Stimulated activated naive CD8-positive, alpha-beta T cell treated with anti-CD3 and anti-CD28 coated beads, Interleukin-15, amount 100 ng/mL, for 72 hours (primary cell): ENCODE data around the gene MYCBPAP.

Experiments
- ATAC-seq: fragments of 150-1000 bp; cut with Tn5 transposase; 2 replicates; pipeline ENCODE4 v1.10.0; 2021; ENCODE audit warnings: mild to moderate bottlenecking, moderate library complexity
- DNase-seq, 2 donors: peaks; one replicate each; pipeline ENCODE4 v3.0.0; 2021 to 2022
- H3K27ac Mint-ChIP-seq, 2 donors: one replicate each; pipeline ENCODE4 v1.8.0; 2022; ENCODE audit warnings: mild to moderate bottlenecking in 2 of 2, mixed read lengths in 2 of 2, moderate library complexity in 2 of 2
- H3K27me3 Mint-ChIP-seq: one replicate; pipeline ENCODE4 v1.8.0; 2022; ENCODE audit warnings: mixed read lengths
- H3K4me1 Mint-ChIP-seq: one replicate; pipeline ENCODE4 v1.8.0; 2022; ENCODE audit warnings: mild to moderate bottlenecking, mixed read lengths
- H3K4me3 Mint-ChIP-seq, 2 donors: one replicate each; pipeline ENCODE4 v1.8.0; 2022; ENCODE audit warnings: mild to moderate bottlenecking in 2 of 2, mixed read lengths in 2 of 2, moderate library complexity in 1 of 2
- H3K9me3 Mint-ChIP-seq, 2 donors: one replicate each; pipeline ENCODE4 v1.8.0; 2022; ENCODE audit warnings: mixed read lengths in 2 of 2

The MYCBPAP gene, protein sequence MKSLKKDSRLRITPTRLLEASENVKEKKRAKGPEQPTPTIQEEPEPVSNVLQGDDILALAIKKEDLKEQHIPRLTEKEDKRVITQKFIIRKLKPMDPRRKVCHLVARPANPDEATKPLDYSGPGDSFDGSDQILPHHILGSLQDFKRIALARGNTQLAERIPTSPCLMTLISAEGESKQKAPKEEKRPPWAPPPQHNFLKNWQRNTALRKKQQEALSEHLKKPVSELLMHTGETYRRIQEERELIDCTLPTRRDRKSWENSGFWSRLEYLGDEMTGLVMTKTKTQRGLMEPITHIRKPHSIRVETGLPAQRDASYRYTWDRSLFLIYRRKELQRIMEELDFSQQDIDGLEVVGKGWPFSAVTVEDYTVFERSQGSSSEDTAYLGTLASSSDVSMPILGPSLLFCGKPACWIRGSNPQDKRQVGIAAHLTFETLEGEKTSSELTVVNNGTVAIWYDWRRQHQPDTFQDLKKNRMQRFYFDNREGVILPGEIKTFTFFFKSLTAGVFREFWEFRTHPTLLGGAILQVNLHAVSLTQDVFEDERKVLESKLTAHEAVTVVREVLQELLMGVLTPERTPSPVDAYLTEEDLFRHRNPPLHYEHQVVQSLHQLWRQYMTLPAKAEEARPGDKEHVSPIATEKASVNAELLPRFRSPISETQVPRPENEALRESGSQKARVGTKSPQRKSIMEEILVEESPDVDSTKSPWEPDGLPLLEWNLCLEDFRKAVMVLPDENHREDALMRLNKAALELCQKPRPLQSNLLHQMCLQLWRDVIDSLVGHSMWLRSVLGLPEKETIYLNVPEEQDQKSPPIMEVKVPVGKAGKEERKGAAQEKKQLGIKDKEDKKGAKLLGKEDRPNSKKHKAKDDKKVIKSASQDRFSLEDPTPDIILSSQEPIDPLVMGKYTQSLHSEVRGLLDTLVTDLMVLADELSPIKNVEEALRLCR

DNA sequence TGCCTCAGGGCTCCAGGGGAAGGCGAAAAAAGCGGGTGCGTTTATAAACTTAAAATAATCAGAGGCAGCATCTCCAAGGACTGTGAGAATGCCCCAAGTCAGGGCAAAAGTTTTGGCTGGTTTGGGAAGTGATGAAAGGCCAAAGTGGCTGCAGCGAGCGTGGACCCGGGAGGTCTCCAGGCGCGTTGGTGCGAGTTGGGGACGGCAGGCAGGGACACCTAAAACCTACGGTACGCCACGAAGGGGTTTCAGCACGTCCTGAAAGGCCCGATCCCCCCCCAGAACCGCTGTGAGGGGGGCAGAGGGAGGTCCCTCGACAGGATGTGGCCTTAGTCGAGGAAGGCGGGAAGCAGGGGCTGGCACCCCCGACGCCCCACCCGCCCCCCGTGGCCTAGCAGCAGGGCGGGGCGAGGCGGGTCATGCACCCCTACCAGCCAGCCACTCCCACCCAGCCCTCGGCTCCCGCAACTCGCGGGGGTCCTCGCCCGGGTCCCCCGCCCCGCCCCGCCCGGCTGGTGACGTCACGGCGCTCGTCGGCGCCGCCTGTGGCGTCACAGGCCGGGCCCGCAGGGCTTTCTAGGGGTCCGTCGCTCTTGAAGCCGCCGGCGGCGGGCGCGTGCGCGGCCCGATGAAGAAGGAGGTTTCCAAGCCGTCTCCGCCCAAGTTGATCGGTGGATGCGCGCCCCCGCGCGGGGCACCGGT, at the start of gene MYCBPAP:
MYCBPAP (plus strand) TSS at position 569 of the 702 bp plus-strand sequence. CDS start 236 bp downstream, outside the sequence.
- ATAC-seq (peak; percentile 78), DNase-seq (peak; percentile 81 to 84)
- no peaks in the 10 kb centered on the region for H3K9me3 Mint-ChIP-seq
- H3K4me1 Mint-ChIP-seq, result peaks cover 64% of the 10 kb centered on the region
- no peaks in the 10 kb centered on the region for H3K27me3 Mint-ChIP-seq
- peak within 1 kb of the TSS; percentile 92 to 94 for H3K27ac Mint-ChIP-seq
- H3K4me3 Mint-ChIP-seq, result peak within 1 kb of the TSS; percentile 95

DNA sequence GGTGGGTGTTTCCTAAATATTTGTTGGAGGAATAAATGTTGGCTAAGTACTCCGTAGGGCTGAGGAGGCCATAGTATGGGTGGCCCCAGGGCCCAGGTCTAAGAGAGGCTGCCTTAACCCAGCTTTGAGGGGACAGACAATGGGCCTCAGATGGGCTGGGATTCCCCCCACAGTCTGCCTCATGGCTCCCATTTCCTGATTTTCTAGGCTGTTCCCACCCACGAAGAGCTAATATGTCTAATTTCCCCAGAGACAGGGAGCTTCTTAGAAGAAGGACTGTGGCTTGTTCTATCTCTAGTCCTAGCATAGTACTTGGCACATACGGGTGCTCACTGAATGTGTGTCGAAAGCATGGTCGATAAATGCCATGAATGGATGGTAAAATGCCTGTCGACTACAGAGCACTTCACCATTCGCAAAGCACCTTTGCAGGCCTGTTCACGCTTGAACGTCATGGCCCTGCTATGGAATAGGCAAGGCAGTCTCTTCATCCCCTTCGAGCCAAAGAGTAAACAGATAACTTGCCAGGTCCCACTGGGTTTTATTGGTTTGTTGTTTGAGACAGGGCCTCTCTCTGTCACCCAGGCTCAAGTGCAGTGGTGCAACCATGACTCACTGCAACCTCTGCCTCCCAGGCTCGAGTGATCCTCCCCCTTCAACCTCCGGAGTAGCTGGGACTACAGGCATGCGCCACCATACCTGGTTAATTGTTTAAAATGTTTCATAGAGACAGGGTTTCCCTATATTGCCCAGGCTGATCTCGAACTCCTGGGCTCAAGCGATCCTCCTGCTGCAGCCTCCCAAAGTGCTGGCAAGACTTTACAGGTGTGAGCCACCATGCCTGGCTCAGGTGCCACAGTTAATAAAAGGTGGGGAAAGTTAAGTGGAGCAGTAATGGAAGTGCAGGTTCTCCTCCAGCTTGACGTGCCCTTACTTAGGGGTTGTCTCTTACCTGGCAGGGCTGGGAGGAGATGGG, 49.2 kb upstream of the MYCBPAP start:
- Mint-ChIP-seq H3K9me3 (no peaks in the 10 kb centered on the region), H3K4me3 (no peak overlapping the region), H3K27me3 (no peaks in the 10 kb centered on the region), H3K4me1 (no peaks in the 10 kb centered on the region), H3K27ac (no peak overlapping the region)
- ATAC-seq (no peak), DNase-seq (no peak)

DNA sequence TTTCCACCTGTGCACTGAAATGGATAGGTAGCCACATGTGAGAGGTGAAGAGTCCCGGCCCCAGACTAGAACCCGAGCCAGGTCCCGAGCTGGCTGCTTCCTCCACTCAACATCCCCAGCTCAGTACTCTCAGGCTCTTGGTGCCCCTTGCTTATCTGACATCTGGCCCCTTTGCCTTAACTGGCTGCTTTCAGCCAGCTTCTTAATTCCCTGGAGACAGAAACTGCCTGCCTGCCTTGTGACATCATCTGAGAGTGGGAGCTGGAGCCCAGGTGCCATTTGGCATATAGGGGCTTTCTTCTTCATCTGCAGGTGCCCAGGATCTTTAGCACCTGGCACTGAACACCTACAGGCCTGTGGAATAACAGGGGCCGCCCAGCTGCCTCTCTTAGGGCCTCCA, 48.5 kb upstream of the MYCBPAP start:
- H3K4me1 Mint-ChIP-seq, result no peaks in the 10 kb centered on the region
- no peak for ATAC-seq
- H3K27ac Mint-ChIP-seq, result peak overlapping the region in 1 of 2 donors; percentile 90
- H3K27me3 Mint-ChIP-seq, result no peaks in the 10 kb centered on the region
- no peaks in the 10 kb centered on the region for H3K9me3 Mint-ChIP-seq
- no peak overlapping the region for H3K4me3 Mint-ChIP-seq
- no peak for DNase-seq

DNA sequence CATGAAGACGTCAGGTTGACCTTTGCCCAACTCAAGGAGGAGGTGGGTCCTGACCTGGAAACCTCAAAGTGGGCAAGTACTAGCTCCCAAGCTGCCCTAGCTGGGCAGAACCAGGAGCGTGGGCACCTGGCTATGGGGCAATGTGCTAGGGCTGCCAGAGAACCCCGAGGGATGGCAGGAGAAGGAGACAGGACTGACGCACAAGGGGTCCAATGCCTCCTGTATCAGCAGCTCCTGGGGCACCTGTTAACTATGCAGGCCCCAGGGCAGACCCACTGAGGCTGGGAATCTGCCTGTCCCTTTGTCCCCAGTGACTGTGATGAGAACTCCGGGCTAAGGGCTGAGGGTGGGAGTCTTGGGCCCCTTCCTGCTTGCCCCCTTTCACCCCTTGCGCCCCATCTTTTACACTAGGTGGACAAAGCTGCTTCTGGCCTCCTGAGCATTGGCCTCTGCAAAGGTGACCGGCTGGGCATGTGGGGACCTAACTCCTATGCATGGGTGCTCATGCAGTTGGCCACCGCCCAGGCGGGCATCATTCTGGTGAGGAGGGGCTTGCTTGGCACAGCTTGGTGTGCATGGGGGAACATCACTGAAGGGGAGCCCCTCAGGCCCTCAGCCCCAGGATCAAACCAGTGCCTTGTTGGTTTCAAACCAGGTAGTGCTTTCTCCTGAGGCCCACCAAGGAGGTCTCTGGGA, 47.3 kb upstream of the MYCBPAP start:
- Mint-ChIP-seq H3K27ac (peak overlapping the region in 1 of 2 donors; percentile 22), H3K27me3 (peaks cover 8% of the 10 kb centered on the region)

DNA sequence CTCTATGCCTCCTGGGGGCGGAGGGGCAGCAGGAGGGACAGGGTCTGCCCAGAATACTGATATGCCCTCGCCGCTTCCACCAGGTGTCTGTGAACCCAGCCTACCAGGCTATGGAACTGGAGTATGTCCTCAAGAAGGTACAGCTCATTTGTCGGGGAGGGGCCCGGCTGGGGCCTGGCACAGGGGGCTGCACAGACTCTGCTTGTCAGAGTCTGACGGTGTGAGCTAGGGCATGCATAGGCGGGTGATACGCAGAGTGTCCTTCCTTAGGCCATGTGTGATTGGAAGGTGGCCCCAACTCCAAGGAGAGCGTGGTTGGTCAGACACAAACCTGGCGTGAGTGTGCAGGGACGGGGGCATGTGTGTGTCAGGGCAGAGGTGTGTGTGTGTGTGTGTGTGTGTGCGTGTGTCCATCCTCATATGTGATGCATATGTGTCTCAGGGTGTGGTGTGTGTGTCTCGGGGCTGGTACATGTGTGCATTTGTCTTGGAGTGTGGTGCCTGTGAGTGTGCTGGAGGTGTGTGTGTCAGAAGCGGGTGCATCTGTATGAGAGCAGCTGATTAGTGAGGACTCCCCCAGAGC, 46.6 kb upstream of the MYCBPAP start:
- DNase-seq (no peak), ATAC-seq (peak; percentile 7)
- Mint-ChIP-seq H3K4me1 (no peaks in the 10 kb centered on the region), H3K27ac (no peak overlapping the region), H3K9me3 (no peaks in the 10 kb centered on the region), H3K4me3 (no peak overlapping the region), H3K27me3 (peaks cover 13% of the 10 kb centered on the region)

More for the DNA sequence above, 47.3 kb upstream of the MYCBPAP start:
- Mint-ChIP-seq H3K4me3 (no peak overlapping the region), H3K9me3 (no peaks in the 10 kb centered on the region), H3K4me1 (no peaks in the 10 kb centered on the region)
- ATAC-seq (no peak), DNase-seq (no peak)

DNA sequence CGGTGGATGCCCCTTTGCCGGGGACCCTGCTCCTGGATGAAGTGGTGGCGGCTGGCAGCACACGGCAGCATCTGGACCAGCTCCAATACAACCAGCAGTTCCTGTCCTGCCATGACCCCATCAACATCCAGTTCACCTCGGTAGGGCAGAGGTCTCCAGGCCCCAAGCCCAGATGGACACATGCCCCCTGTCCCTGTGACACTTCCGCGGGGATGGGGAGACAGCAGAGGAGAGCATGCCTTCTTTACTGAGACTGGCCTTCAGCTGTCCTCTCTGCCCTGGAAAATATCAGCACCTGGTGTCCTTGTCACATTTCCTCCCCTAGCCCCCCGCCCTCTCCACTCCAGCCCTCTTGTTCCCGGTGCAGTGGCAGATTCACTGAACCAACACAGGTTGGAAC, 45.8 kb upstream of the MYCBPAP start:
- no peak for DNase-seq
- Mint-ChIP-seq H3K4me3 (no peak overlapping the region), H3K9me3 (no peaks in the 10 kb centered on the region), H3K27me3 (peaks cover 21% of the 10 kb centered on the region), H3K4me1 (no peaks in the 10 kb centered on the region), H3K27ac (peak overlapping the region in 1 of 2 donors; percentile 22)
- no peak for ATAC-seq

DNA sequence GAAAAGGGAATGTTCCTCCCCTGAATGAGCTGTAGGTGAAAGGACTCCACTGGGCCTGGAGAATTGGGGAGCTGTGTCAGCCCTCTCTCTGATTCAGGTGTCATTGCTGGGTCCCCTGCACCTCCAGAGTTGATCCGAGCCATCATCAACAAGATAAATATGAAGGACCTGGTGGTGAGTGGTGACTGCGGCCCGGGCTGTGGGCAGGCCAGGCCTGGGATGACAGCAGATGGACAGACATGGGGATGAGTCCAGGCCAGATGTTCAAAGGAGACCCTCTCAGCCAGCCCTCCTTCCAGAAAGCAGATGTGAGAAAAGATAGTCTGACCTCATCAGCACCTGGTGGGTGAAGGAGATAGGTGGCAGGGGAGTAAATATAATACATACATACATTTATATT, 44.1 kb upstream of the MYCBPAP start:
- no peak for ATAC-seq
- no peak for DNase-seq
- H3K4me3 Mint-ChIP-seq, result no peak overlapping the region
- no peak overlapping the region for H3K27ac Mint-ChIP-seq
- no peaks in the 10 kb centered on the region for H3K9me3 Mint-ChIP-seq
- H3K4me1 Mint-ChIP-seq, result peaks cover 6% of the 10 kb centered on the region
- H3K27me3 Mint-ChIP-seq, result peaks cover 34% of the 10 kb centered on the region

DNA sequence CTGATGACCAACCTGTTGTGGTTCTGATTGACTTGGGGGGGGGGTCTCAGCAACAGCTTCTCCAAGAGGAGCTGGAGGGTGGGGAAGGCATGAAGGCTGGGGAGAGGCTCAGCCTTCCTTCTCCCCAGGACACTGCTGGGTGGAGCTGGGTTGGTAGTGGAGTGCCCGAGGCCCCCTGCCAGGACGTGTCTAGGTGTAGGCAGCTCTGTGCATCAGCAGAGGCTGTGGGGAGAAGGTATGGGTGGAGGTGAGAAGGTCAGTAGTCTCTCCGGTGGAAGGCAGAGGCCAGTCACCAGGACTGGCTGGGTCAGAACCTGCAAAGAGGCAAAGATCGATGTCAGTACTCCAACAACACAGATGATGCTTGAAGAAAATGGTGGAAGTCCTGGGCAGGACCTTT, 43.5 kb upstream of the MYCBPAP start:
- DNase-seq (no peak), ATAC-seq (no peak)
- no peaks in the 10 kb centered on the region for H3K9me3 Mint-ChIP-seq
- peaks cover 12% of the 10 kb centered on the region for H3K4me1 Mint-ChIP-seq
- H3K27me3 Mint-ChIP-seq, result peaks cover 40% of the 10 kb centered on the region
- no peak overlapping the region for H3K27ac Mint-ChIP-seq
- H3K4me3 Mint-ChIP-seq, result no peak overlapping the region

DNA sequence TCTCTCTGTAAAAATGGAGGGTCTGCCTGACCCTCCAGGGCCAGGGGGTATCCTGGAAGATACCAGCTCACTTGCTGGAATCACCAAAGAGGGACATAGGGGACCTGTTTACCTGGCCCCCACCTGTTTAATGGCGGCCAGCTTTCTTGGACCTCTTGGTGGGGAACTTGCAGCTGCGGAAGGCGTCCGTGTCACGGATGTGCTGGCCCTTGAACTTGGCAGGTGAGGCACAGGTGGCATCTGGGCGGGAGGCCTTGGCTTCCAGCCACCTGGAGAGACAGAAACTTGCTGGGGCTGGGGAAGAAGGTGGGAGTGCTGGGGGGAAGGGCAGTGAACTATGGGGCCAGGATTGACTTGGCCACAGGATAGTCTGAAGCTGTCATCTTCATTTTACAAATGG, 43.1 kb upstream of the MYCBPAP start:
- H3K27ac Mint-ChIP-seq, result no peak overlapping the region
- H3K4me3 Mint-ChIP-seq, result no peak overlapping the region
- DNase-seq, result no peak

DNA sequence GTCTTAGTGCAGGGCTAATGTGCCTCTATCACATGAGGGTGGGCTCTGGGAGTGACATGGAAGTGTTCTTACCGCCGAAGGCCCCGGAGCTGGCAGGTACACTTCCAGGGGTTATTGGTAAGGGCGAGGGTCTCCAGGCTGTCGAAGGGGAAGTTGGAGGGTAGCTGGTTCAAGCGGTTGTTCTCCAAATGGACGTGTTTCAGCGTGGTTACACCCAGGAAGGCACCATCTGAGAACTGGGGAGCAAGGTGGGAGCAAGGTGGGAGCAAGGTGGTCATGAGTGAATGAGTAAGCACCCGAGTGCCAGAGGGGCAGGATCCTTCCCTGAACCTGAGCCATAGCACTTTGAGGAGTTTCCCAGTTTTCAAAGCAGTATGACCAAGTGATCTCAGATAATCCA, 42.6 kb upstream of the MYCBPAP start:
- H3K4me1 Mint-ChIP-seq, result peaks cover 14% of the 10 kb centered on the region
- H3K9me3 Mint-ChIP-seq, result no peaks in the 10 kb centered on the region
- peaks cover 49% of the 10 kb centered on the region for H3K27me3 Mint-ChIP-seq
- DNase-seq (no peak), ATAC-seq (no peak)
- peak overlapping the region in 1 of 2 donors; percentile 54 for H3K27ac Mint-ChIP-seq
- H3K4me3 Mint-ChIP-seq, result no peak overlapping the region

More for the DNA sequence above, 43.1 kb upstream of the MYCBPAP start:
- H3K4me1 Mint-ChIP-seq, result peaks cover 14% of the 10 kb centered on the region
- no peak for ATAC-seq
- no peaks in the 10 kb centered on the region for H3K9me3 Mint-ChIP-seq
- peaks cover 44% of the 10 kb centered on the region for H3K27me3 Mint-ChIP-seq

DNA sequence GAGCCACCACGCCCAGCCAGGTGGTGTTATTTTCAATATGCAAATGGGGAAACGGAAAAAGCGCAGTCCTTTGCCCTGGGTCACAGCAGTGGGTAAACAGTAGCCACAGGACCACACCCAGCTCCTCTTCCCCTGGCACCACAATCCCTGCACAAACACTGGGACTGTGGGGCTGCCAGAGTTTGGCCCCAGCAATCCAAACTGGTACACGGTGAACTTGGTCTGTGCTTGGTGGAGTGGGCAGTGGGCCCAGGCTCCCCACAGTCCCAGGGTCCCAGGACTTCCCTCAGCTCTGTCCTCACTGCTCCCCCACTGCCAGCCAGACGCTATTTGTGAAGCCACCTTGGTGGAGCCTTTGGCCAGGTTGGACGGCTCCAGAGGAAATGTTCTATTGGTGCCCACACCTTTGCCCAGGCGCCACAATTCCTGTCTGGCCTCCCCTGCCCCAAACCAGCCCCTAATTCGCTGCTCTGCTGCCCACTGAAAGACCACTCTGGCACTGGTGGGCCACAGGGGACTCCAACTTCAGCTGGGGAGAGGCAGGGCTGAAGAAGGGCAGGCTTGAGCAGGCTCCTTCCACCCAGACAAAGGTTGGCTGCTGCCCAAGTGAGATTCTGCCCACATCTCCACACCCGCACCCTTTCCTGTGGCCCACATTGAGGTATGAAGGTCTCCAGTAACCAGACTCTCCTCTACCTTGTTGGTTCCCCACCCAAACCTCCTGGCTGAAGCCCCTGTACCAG, 41.7 kb upstream of the MYCBPAP start:
- ATAC-seq (no peak), DNase-seq (no peak)
- peaks cover 55% of the 10 kb centered on the region for H3K27me3 Mint-ChIP-seq
- no peak overlapping the region for H3K4me3 Mint-ChIP-seq
- peaks cover 16% of the 10 kb centered on the region for H3K4me1 Mint-ChIP-seq
- H3K27ac Mint-ChIP-seq, result peak overlapping the region; percentile 12 to 42
- H3K9me3 Mint-ChIP-seq, result no peaks in the 10 kb centered on the region

DNA sequence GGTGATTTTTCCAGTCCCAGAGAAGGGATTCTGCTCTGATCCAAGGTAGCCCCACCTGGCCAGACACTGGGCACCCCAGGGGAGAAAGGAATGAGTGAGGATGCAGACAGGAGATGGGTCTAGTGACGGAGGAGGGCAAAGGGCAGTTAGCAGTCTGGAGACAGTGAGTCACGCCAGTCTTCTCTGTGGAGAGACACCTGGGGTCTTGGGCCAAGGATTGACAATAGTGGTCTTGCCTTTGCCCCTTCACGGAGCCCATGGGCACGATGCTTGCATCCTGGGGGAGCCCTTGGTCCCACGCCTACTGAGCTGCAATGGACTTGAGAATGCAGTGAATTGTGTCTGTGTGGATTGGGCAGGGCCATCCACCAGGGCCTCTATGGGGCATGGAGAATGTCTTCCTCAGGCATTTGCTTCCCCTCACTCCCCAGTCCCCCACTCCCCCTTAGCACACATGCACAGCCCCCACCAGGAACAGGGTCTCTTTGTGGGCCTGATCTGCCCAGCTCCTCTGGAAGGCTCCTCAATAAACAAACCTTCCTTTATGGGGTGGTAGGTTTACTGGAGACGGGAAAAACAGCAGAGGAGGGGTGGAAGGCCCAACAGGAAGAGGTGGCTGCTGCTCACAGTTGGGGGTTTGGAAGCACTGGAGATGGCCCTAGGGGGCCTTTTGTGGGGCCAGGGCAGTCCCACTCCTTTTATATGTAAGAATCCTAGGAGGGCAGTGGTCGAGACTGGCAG, 41.0 kb upstream of the MYCBPAP start:
- peaks cover 20% of the 10 kb centered on the region for H3K4me1 Mint-ChIP-seq
- DNase-seq (no peak), ATAC-seq (no peak)
- H3K27me3 Mint-ChIP-seq, result peaks cover 55% of the 10 kb centered on the region
- H3K9me3 Mint-ChIP-seq, result no peaks in the 10 kb centered on the region
- H3K4me3 Mint-ChIP-seq, result no peak overlapping the region
- peak overlapping the region in 1 of 2 donors; percentile 12 for H3K27ac Mint-ChIP-seq
